ENCODE results near the gene NDUFA7.
"Not testable (repeated sequence)": the region's sequence is repeated elsewhere in the genome, so short reads cannot be mapped to it uniquely, and the experiment has no call there.

NDUFA7 gene

DNA sequence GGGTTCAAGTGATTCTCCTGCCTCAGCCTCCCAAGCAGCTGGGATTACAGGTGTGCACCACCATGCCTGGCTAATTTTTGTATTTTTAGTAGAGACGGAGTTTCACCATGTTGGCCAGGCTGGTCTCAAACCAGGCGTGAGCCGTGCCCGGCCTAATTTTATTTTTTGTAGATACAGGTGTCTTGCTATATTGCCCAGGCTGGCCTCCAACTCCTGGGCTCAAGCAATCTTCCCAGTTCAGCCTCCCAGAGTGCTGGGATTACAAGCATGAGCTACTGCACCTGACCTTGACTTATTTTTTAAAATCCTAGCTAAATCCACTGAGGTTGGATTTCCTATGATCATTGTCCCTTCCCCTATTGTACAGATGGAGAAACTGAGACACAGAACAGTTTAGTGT is 20.3 kb upstream of the NDUFA7 start:
- not testable (repeated sequence) for DNase-seq

DNA sequence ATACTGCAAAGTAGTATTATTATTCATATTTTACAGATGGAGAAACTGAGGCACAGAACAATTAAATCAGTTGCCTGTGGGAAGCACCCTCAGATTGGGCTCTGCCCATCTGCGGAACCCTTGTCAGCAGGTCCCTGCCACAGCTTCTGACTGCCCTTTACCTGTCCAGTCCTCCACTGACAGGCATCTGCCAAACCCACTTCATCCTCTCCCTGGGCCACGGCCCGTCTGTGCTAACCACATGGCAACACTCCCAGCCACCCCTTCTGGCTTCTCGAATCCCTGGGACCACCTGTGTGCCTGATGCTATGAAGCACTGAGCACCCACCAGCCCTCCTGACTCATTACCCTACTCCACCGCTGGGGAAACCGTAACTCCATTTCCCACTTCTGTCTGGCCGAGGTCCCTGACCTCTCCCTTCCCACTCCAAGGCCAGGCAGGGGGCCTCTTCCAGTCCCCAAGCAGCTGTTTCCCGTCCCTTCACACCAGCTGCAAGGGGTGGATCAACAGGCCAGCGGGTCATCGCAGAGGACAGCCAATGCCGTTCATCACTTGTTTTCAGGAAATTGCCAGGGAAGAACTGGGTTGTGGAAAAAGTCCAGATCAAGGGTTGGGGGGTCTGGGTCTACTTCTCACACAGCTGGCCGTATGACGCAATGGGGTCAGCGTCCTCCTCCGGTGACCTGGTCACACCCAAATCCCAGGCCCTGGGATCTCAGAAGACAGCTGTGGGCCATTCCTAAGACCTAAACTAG is 19.3 kb upstream of the NDUFA7 start:
- DNase-seq = no peak

DNA sequence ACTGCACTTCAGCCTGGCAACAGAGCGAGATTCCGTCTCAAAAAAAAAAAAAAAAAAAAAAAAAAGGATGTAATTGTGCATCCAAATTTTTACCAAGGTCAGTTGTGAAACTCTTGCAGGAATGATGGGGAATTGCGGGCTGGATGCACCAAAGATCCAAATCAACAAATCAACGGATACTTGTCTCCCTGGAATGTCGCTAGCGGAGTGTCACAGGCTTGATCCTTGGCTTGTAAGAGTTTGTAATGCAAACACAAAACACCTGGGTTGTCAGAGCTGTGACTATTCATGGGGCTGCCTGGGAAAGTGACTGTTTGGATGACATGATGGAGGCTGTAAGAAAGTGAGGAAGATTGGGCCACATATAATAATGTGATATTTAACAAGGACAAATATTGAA is 17.7 kb upstream of the NDUFA7 start:
- no peak for DNase-seq

DNA sequence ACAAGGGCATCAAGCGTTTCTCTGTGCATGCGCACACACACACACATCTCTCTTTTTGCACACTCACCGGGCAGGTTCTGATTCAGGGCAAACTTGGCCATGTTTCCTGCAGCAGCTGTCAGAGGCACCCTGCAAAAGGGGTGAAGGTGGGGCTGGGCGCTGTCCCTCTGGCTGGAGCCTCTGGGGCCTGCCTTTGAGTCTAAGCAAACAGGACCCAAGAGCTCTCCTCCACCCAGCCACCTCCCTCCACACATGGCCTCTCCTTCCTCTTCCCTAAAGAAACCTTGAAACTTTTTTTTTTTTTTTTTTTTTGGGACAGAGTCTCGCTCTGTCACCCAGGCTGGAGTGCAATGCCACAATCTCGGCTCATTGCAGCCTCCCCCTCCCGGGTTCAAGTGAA is 16.6 kb upstream of the NDUFA7 start:
- DNase-seq = no peak

DNA sequence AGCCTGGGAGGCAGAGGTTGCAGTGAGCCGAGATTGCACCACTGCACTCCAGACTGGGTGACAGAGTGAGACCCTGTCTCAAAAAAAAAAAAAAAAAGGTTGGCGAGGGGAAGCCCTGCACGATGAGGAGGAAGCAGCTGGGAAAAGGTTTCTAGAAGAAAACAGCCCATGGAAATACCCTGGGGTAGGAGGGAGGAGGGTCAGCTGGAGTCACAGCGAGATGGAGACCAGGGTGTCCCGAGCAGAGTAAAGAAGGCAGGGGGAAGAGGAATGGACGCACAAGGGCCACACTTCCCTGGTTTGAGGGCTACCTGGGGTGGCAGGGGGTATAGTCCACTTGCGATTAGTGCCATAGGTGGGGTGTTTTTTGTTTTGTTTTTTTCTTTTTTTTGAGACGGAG is 15.5 kb upstream of the NDUFA7 start:
- DNase-seq = no peak

DNA sequence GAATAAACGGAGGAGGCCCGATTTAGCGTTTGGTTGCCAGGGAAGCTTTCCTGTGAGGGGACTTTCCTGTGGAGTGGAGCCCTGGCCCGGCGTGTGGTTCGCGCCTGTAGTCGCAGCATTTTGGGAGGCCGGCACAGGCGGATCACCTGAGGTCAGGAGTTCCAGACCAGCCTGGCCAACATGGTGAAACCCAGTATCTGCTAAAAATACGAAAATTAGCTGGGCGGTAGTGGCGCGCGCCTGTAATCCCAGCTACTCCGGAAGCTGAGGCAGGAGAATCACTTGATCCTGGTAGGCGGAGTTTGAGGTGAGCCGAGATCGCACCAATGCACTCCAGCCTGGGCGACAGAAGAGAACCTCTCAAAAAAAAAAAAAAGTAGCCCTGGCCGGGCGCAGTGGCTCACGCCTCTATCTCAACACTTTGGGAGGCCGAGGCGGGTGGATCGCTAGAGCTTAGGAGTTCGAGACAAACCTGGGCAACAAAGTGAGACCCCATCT is 14.9 kb upstream of the NDUFA7 start:
- no peak for DNase-seq

DNA sequence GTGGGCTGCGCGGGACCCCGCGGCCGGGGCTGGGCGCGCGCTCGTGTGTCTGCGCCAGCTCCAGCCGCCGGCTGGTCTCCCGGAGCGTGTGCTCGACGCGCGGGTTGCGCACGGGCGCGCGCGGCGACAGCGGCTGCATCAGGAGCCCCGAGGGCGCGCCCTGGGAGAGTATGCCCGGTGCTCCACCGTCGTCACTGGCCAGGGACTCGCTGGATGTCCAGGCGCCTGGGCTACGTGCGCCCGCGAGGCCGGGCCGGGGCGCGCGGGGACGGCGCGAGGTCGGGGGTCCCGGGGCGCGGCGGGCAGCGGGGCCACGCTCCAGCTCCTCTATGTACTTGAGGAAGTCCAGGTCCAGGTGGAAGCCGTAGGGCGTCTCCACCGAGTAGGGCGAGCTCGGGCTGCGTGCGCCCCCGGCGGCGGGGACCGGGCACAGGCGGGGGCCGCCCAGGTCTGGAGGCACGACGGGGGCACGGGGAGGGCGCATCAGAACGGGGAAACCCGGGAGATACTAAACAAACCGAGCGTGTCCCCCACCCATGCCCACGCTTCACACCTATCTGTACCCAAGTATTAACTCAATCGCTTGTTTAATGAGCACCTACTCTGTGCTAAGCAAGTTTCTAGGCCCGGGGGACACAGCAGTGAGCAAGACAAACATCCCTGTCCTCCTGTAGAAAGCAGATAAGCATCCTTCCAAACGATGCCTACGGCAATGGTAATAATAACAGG is 14.3 kb upstream of the NDUFA7 start:
- no peak for DNase-seq

DNA sequence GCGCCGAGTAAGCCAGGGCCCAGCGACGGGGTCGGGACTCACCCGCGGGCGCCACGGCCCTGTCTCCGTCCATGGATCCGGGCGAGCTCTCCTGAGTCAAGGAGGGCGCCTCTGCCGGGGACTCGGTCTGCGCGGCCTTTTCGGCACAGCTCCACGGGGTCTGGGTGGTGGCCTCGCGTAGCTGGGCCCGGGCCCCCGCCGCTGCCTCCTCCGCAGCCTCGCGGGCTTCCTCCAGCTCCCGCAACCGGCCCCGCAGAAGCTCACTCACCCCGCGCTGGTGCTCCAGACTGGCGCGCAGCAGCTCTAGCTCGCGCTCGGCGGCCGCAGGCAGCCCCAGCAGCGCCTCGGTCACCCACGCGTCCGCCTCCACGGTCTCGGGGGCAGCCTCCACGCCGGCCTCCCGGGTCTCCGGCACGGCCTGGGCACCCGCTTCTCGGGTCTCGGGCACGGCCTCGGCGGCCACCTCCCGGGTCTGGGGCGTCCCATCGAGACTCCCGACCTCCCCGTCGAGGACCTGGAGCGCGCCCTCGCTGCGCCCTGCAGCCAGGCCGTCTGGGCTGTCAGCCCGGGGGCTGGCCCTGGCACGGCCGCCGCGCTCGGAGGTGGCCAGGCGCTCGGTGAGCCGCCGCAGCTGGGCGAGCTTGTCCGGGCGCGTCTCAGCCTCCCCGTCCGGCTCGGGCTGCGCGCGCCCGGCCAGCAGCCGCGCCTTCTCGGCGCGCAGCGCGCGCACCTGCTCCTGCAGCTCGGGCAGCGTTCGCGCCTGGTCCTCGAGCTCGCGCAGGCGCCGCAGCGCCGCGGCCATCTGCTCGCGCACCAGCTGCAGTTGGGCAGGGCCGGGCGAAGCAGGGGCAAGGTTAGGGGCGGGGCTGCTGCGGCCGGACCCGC is 13.5 kb upstream of the NDUFA7 start:
- no peak for DNase-seq

DNA sequence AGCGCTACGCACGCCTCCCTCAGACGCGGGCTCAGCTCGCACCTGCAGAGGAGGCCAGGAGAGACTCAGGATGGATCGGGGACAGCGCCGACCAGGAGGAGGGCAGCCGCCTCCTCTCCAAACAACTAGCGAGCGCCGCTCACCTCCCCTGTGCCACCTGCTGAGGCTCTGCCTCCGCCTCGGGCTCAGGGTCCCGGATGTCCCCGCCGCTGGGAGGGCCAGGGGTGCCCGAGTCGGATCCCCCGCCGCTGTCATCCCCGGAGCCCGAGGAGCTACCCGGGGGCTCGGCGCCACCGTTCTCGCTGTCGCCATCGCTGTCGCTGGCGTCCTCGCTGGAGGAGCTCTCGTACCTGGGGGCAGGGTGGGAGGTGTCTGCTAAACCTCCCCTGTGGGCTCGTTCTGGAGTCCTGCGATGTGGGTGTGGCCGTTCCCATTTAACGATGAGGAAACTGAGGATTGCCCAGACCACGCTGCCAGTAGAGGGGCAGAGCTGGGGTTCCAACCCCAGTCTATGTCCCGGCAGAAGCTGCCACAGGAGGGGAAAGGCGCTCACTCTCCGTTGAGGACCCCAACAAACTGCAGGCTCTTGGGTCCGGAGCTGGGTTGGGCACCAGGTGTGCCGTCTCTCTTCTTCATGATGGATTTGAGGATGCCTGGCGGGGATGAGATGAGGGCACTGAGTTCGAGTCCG is 12.7 kb upstream of the NDUFA7 start:
- no peak for DNase-seq

DNA sequence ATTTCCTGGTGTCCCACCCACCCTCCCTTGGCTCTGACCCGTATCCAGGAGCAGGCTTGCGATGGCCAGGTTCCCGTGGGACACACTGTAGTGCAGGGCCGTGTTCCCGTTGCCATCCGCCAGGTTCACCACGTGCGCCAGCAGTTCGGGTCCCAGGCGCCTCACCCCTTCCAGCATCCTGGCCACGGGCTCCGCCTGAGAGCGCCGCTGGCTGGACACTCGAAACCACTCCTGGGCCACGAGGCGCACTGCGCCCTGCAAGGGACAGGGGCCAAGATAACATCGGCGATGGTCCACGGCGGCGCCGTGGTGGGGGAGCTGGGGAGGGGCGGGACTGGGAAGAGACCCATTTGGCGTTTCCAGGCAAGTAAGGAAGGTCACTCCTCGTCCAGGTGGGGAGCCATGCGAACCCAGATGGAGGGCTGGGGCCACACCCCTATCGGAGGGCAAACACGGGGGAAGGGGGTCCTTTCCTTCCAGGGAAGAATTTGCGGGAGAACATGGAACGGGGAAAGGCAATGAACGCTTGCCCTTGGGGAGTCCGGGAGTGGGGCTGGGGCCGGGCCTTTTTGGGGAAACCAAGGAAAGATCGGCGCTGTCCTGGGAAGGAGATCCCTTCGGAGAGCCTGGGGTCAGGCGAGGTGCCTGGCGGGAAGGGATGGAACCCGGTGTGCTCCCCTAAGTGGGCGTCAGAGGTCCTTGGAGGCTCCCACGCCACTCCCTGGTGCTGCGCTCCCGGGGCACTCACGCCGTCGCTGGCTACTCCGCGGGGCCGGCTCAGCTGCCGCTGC is 12.0 kb upstream of the NDUFA7 start:
- no peak for DNase-seq

DNA sequence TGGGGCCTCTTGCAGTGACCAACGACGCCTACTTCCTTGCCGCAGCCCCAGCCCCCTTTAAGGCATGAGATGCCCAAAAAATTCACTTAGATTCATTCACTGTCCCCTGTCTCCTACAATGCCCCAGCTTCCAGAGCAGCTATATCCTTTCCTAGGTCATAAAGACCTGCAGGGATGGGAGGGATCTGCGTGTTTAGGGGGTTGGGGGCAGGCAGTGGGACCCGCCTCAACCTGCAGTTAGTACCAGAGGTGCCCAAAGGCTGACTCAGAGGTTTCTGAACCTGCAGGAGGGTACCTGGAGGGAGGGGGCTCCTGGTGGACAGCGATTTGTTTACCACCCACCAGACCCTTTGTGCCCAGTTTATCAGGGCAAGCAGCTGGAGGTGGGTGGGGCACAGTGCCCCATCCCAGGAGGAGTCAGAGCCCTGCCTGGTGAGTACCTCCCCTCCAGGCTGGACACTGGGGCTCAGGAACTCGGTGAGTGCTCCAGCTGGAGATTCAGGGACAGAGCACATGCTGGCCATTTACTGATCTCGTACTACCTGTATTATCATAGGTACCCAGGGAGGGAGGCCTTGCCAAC is 10.2 kb upstream of the NDUFA7 start:
- DNase-seq = no peak

DNA sequence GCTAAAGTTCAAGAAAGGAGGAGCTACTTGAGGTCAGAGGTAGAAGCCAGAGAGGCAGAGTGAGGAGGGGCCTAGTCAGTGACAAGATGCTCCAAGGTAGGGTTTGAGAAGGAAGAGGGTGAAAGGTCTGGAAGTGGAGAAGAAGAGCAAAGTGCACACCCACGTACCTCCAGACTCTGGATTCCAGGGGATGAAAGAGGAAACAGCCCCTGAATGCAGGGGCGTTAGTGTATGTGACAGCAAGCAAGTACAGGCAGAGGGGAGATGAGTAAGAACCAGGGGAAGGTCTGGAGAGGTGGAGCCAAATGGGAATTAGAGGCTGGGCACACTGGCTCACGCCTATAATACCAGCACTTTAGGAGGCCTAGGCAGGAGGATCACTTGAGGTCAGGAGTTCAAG is 8.8 kb upstream of the NDUFA7 start:
- no peak for DNase-seq

DNA sequence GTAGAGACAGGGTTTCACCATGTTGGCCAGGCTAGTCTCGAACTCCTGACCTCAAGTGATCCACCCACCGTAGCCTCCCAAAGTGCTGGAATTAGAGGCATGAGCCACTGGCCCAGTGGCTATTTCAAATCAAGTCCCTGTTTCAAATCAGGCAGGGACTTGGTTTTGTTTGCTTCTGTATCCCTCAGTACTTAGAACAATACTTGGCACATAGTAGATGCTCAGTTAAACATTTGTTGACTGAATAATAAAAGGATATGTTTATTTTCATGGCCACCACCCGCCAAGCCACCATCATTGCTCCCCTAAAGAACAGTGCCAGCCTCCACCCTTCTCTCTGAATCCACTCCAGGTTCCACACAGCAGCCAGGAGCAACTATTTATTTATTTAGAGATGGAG is 4.3 kb upstream of the NDUFA7 start:
- no peak for DNase-seq

DNA sequence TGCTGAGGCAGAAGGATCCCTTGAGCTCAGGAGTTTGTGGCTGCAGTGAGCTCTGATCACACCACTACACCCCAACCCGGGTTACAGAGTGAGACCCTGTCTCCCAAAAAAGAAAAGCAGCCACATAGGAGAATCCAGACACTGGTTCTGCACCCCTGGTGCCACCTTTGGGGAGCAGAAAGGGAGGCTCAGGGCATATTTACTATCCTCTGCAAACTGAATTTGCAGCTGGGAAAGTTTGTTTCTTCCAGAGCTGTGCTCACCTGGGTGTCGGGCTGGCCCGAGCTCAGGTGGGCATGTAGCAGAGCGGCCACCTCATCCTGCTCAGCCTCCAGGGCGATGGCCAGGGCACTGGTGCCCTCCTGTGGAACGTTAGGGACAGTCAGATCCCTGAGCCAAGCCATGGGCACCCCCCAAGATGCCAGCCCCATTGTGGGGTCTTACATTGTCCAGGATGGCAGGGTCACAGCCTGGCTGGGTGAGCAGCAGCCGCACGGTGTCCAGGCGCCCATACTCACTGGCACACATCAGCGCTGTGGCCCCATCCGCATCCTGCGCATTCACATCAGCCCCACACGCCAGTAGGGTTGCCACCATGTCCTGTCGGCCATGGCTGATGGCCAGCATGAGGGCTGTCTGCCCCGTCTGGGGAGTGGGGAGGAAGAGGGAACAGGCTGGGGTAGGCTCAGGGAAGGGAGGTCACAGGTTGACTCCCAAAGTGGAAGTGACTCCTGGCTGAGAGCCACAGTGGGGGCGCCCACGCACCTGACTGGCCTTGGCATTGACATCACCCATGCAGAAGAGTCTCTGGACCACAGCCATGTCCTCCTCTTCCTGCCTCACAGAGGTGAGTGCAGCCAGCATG is 3.2 kb upstream of the NDUFA7 start:
- no peak for DNase-seq

DNA sequence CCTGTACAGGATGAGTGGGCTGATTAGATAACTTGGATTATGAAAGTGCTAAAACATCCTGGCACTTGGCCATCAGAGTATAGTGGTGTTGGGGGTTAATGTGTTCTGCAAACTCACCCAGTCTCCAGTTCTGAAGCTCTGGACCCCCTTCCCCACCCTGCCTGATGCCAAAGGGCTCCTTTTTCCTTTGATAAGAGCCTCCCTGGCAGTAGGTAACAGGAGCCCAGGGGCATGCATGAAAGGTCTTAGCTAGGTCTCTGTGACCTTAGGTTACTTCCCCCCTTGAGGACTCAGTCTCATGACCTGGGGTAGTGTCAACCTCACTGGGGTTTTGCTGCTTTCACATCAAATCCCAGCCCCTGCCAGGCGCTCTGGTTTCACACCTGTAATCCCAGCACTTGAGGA is 2.6 kb upstream of the NDUFA7 start:
- DNase-seq = no peak

DNA sequence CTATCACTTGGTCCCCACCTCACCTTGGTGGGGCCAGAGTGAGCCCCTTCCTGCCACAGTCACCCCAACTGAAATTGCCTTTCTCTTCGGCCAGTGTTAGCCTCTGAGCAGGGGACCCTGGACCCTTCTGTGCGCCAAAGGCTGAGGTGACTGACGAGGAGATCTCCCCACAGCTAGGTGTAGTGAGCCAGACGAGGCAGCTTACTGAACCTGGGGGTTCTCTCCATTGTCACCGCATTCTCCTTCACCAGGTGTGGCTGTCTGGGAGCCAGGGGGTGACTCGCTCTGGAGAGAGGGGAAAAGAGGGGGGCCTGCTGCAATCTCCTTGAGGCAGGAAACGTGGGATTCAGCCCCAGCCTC is 1.4 kb upstream of the NDUFA7 start:
- DNase-seq = no peak

DNA sequence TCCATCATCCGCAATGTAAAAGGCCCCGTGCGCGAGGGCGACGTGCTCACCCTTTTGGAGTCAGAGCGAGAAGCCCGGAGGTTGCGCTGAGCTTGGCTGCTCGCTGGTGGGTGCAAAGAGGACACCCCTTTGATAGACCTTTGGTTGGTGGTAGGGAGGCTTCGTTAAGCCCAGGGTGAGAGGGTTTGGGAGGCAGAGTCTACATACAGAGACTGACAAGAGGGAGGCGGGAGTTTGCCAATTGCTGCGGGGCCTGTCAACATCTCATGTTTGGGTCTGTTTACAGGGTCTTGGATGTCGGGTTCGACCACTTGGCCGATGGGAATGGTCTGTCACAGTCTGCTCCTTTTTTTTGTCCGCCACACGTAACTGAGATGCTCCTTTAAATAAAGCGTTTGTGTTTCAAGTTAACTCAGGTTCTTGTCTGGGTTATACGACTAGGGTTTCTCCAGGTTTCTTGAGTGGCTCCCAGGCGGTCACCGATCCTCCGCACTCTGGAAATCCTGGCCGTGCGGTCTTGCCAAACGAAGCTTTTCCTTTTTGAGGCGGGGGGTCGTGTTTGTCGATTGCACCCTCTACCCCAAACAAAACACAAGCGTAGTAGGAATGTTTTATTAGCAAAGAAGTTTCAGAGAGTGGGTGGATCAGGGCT is 937 bp upstream of the NDUFA7 start:
- DNase-seq = no peak

DNA sequence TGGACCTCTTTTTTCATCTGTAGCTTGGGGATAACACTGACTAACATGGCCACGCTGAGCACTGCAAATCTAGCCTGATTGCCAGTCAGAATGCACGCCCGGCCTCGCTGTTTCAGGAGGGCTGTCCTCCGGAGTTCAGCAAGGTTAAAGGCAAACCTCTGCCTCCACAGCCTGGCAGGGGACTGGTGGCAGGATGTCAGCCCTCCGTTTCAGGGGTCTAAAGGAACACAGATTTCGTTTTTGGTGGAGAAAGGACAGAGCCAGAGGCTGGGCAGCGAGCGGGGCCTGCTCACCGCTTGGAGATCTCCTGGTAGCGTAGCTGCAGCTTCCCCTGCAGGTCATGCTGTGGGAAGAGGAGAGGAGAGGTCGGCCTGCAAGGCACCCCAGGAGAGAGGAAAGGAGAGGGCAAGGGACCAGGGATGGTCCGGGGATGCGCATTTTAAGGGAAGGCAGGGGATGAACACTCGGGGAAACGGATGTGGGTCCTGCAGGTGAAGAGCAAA is 560 bp downstream of the NDUFA7 start:
- no peak for DNase-seq

DNA sequence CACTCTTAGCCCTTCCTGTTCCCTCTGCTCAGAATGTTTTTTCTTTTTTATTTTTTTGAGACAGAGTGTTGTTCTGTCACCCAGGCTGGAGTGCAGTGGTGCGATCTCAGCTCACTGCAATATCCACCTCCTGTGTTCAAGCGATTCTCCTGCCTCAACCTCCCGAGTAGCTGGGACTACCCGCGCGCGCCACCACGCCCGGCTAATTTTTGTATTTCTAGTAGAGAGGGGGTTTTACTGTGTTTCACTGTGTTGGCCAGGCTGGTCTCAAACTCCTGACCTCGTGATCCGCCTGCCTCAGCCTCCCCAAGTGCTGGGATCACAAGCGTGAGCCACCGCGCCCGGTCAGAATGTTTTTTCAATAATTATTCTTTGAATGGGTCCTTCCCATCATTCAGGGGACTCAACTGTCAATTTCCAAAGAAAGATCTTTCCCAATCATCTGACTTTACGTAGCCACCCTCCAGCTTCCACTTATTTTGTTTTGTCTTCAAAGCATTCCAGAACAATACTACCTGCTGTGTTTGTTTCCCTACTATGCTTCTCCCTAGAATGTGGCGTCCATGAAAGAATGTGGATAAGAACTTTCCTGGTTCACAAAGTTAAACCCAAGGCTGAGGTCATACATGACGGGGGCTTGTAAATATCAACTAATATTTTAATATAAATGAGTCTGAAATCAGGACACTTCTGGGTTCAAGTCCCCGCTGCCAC is 1.2 kb downstream of the NDUFA7 start:
- no peak for DNase-seq

All from NCI-H2081 treated with DMSO at 0.1 percent for 48 hours (cell line).